Ascending aorta (tissue), 2 donors: ENCODE data around the gene RPLP2. TPM values are rescaled to one million over a fixed set of nuclear protein-coding genes. Genes with fewer than 3 reads are reported as not detected.

ENCODE experiments used
- DNase-seq, 2 donors: peaks; one replicate each; pipeline ENCODE4 v3.0.0-alpha.2; 2019; ENCODE audit warnings: low spot score in 2 of 2
- H3K27ac ChIP-seq, 2 donors: fragments of 200-600 bp; sonication (generic); one replicate each; pipeline ENCODE4 v1.5.1; 2016 to 2017; ENCODE audit warnings: mild to moderate bottlenecking in 1 of 2
- H3K27me3 ChIP-seq: fragments of 200-600 bp; sonication (generic); one replicate; pipeline ENCODE4 v1.5.1; 2017
- H3K36me3 ChIP-seq, 2 donors: fragments of 200-600 bp; sonication (generic); one replicate each; pipeline ENCODE4 v1.5.1; 2016
- H3K4me1 ChIP-seq, 2 donors: fragments of 200-600 bp; sonication (generic); one replicate each; pipeline ENCODE4 v1.5.1; 2016 to 2017; ENCODE audit warnings: mild to moderate bottlenecking in 1 of 2
- H3K4me3 ChIP-seq, 2 donors: fragments of 200-600 bp; sonication (generic); one replicate each; pipeline ENCODE4 v1.5.1; 2016 to 2017; ENCODE audit warnings: mild to moderate bottlenecking in 1 of 2
- H3K9me3 ChIP-seq, 2 donors: fragments of 200-600 bp; sonication (generic); one replicate each; pipeline ENCODE4 v1.5.1; 2016
- CTCF ChIP-seq, 3 experiments: fragments of 200-600 bp in 2 of 3; fragments of 450-650 bp in 1 of 3; sonication (generic) in 2 of 3; IDR thresholded peaks; one replicate each; pipeline ENCODE4 v1.5.1; 2016 to 2019; ENCODE audit warnings: antibody characterized with exemption in 3 of 3, mild to moderate bottlenecking in 1 of 3, moderate library complexity in 1 of 3
- intact Hi-C: fragments of 100-400 bp; cut with DNase I; formaldehyde crosslinking; loops from one replicate; pipeline ENCODE4 v1.15.1; 2023
- total RNA-seq: library from RNA; depleted of rRNA; stranded (reverse); fragments of >200 nt; gene quantifications from one replicate; pipeline ENCODE4 v1.1.0, GENCODE V29; 2016

RPLP2 gene
- total RNA-seq, 1 donor from 2014 or later: 897 TPM

GRCh38 chr11:772429-773390 is 37.1 kb upstream of the RPLP2 start:
- H3K36me3 ChIP-seq: peaks cover 23 to 37% of the 10 kb centered on the region in 2 donors
- intact Hi-C loops: no loop called here
- no peak for TF ChIP-seq CTCF (IDR thresholded peaks at IDR 0.05)
- no peaks in the 10 kb centered on the region for H3K9me3 ChIP-seq
- no peak overlapping the region for H3K4me3 ChIP-seq
- H3K27me3 ChIP-seq: no peaks in the 10 kb centered on the region
- H3K27ac ChIP-seq: no peak overlapping the region
- H3K4me1 ChIP-seq: peaks cover 8 to 15% of the 10 kb centered on the region in 2 donors
- DNase-seq: no peak

- no peak for TF ChIP-seq CTCF (IDR thresholded peaks at IDR 0.05)
- intact Hi-C loops: no loop called here
- H3K9me3 ChIP-seq: no peaks in the 10 kb centered on the region
- DNase-seq: no peak
- H3K36me3 ChIP-seq: peaks cover 23 to 35% of the 10 kb centered on the region in 2 donors
- H3K4me1 ChIP-seq: peaks cover 8 to 19% of the 10 kb centered on the region in 2 donors
- H3K4me3 ChIP-seq: no peak overlapping the region
- H3K27me3 ChIP-seq: no peaks in the 10 kb centered on the region
- no peak overlapping the region for H3K27ac ChIP-seq
Measured at GRCh38 chr11:773425-773824, 36.3 kb upstream of the RPLP2 start.

GRCh38 chr11:773830-774229 is 35.9 kb upstream of the RPLP2 start:
- H3K4me1 ChIP-seq: peaks cover 8 to 23% of the 10 kb centered on the region in 2 donors
- no peak for DNase-seq
- H3K27me3 ChIP-seq: no peaks in the 10 kb centered on the region
- H3K9me3 ChIP-seq: no peaks in the 10 kb centered on the region
- peaks cover 23 to 35% of the 10 kb centered on the region in 2 donors for H3K36me3 ChIP-seq
- no peak for TF ChIP-seq CTCF (IDR thresholded peaks at IDR 0.05)
- intact Hi-C loops: no loop called here
- H3K27ac ChIP-seq: no peak overlapping the region
- H3K4me3 ChIP-seq: no peak overlapping the region

DNA sequence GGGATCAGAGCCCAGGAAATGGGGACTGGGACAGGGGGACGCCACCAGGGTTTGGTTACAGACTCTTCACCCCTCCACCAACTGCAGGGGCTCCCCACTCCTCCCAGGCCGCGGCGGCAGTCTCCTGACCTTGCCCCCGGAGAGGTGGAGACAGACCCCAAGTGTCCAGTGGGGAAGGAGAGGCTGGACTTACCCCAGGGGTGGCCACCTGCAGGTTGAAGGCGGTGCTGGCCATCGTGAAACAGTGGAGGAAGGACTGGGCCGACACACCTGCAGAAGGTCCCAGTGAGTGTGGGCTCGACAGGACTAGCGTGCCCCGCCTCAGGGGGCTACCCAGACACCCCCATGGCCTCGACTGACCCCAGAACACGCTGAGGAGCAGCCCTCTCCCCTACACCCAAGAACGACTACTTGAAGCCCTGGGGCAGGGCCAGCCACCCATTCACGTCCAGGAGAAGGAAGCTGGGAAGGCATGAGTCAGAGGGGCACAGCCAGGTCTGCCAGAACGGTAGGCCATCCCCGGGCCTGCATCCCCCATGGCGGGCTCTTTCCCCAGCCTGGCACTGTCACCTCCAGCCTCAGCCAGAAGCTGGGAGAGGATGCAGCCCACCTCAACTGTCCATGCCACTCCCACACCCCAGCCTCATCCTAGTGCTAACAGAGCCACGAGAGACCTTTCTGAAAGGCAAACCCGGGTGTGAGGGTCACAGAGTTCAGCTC is 34.7 kb upstream of the RPLP2 start:
- Histone ChIP-seq H3K36me3 (peaks cover 19 to 31% of the 10 kb centered on the region in 2 donors), H3K4me3 (peak overlapping the region in 1 of 2 donors; percentile 88), H3K9me3 (no peaks in the 10 kb centered on the region), H3K27ac (no peak overlapping the region), H3K27me3 (no peaks in the 10 kb centered on the region), H3K4me1 (peaks cover 8 to 23% of the 10 kb centered on the region in 2 donors)
- TF ChIP-seq CTCF (IDR thresholded peaks at IDR 0.05): no peak
- no peak for DNase-seq
- intact Hi-C loops: no loop called here

DNA sequence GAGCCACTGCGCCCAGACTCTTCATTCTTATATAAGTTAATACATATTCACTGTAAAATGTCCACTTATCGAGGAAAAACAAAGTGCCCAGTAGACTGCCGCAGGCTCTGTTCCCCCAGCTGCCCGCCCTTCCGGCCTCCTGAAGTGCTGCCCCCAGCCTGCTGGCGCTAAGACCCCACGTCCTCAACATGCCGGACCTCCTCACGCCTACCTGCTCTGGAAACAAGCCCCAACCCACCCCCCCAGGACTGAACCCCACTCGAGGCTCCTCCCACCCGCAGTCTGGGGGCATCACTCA is 33.6 kb upstream of the RPLP2 start:
- H3K4me1 ChIP-seq: peaks cover 8 to 23% of the 10 kb centered on the region in 2 donors

More for the DNA sequence above, 33.6 kb upstream of the RPLP2 start:
- no peak for DNase-seq
- Histone ChIP-seq H3K9me3 (no peaks in the 10 kb centered on the region), H3K27me3 (no peaks in the 10 kb centered on the region), H3K36me3 (peaks cover 7 to 20% of the 10 kb centered on the region in 2 donors), H3K27ac (no peak overlapping the region), H3K4me3 (peak overlapping the region; percentile 65 to 88)
- no peak for TF ChIP-seq CTCF (IDR thresholded peaks at IDR 0.05)
- intact Hi-C loops: loop anchor here (2.0 kb wide), 2 partner anchors 21 to 47 kb away; no protein-coding TSS in a partner anchor
